Spleen (tissue), 11 donors: ENCODE measurements around the gene KIAA2012. TPM values are rescaled to one million over a fixed set of nuclear protein-coding genes. Genes with fewer than 3 reads are reported as not detected.

ENCODE experiments used
- DNase-seq: peaks from one replicate; pipeline ENCODE4 v3.0.0-alpha.2; 2020
- H3K27ac ChIP-seq, 8 donors: fragments of 200-600 bp; sonication (generic) in 7 of 8; 1 replicate in 4 of 8; 2 replicates in 4 of 8; pipeline versions ENCODE4 v1.5.0 to v1.8.0; 2016 to 2021; ENCODE audit warnings: inconsistent platforms in 4 of 8, mild to moderate bottlenecking in 4 of 8, moderate library complexity in 1 of 8
- H3K27me3 ChIP-seq, 7 donors: fragments of 200-600 bp; sonication (generic) in 6 of 7; replicated peaks in 1 of 7; 1 replicate in 4 of 7; 2 replicates in 3 of 7; pipeline versions ENCODE4 v1.5.0 to v1.8.0; 2016 to 2021; ENCODE audit warnings: inconsistent platforms in 3 of 7, mild to moderate bottlenecking in 1 of 7
- H3K36me3 ChIP-seq, 6 donors: fragments of 200-600 bp; sonication (generic) in 5 of 6; 1 replicate in 4 of 6; 2 replicates in 2 of 6; pipeline versions ENCODE4 v1.5.0 to v1.8.0; 2016 to 2021; ENCODE audit warnings: inconsistent platforms in 2 of 6
- H3K4me1 ChIP-seq, 6 donors: fragments of 200-600 bp; sonication (generic) in 5 of 6; 1 replicate in 3 of 6; 2 replicates in 3 of 6; pipeline versions ENCODE4 v1.5.0 to v1.8.0; 2016 to 2021; ENCODE audit warnings: inconsistent platforms in 3 of 6
- H3K4me3 ChIP-seq, 8 donors: fragments of 200-600 bp; sonication (generic) in 7 of 8; 1 replicate in 4 of 8; 2 replicates in 4 of 8; pipeline versions ENCODE4 v1.5.0 to v1.8.0; 2016 to 2021; ENCODE audit warnings: inconsistent platforms in 4 of 8, mild to moderate bottlenecking in 4 of 8, moderate library complexity in 2 of 8
- H3K9me3 ChIP-seq, 8 donors: fragments of 200-600 bp; sonication (generic) in 7 of 8; 1 replicate in 4 of 8; 2 replicates in 4 of 8; pipeline versions ENCODE4 v1.5.0 to v1.8.0; 2016 to 2021; ENCODE audit warnings: inconsistent platforms in 4 of 8
- POLR2A ChIP-seq, 3 donors: fragments of 450-650 bp; IDR thresholded peaks; one replicate each; pipeline ENCODE4 v1.5.1; 2017; ENCODE audit warnings: antibody characterized with exemption in 3 of 3, mild to moderate bottlenecking in 1 of 3
- POLR2AphosphoS5 ChIP-seq, 3 donors: sonication (generic); formaldehyde crosslinking; IDR thresholded peaks; one replicate each; pipeline ENCODE4 v1.5.1; 2017; ENCODE audit warnings: antibody characterized with exemption in 3 of 3
- WGBS, 5 donors: extraction: QIAGEN DNeasy Blood & Tissue Kit in 3 of 5; methylation state at CpG; one replicate each; pipeline versions ENCODE4 v1.1.5 to v1.1.7; 2013 to 2018; 5-methylcytosine and 5-hydroxymethylcytosine counted together
- intact Hi-C: fragments of 100-400 bp; cut with DNase I; formaldehyde crosslinking; loops from one replicate; pipeline ENCODE4 v1.15.0; 2023; ENCODE audit warnings: low total_unique reads
- polyA plus RNA-seq, 3 donors: library from polyadenylated mRNA; stranded (reverse); fragments of 200-250 nt; gene quantifications; one replicate each; pipeline ENCODE4 v1.2.1, GENCODE V29; 2013
- total RNA-seq, 7 donors: library from RNA; depleted of rRNA in 3 of 7; stranded (reverse); fragments of >200 nt in 3 of 7; fragmentation: NEBNext Ultra II Directional in 4 of 7; extraction: Animal tissue kit (Norgen Biotek cat#: 25700) in 4 of 7; gene quantifications; one replicate each; pipeline versions ENCODE4 v1.1.0 to v1.2.1, GENCODE V29; 2016 to 2021
- TF ChIP-seq, protein P1 (sequence below), 11 experiments: fragments of 200-600 bp in 7 of 11; fragments of 450-650 bp in 4 of 11; sonication (generic) in 4 of 11; IDR thresholded peaks in 8 of 11; conservative IDR thresholded peaks in 3 of 11; 1 replicate in 7 of 11; 2 replicates in 4 of 11; pipeline versions ENCODE4 v1.4.0 to v1.8.0; 2016 to 2021; ENCODE audit warnings: antibody characterized with exemption in 11 of 11, inconsistent platforms in 4 of 11, mild to moderate bottlenecking in 1 of 11
- donor health status: healthy with polysubstance abuse.
- donor health status: DM: no; HTN: no; CAD: no; lungs with moderate emphysema.
- donor health status: DM: no; HTN: no; CAD: no.
- donor health status: Bipolar disorder and iron deficiency.
- donor health status: healthy.
- donor health status: DM: no; HTN: no; CAD: no.
- donor health status: DM: yes; HTN: yes; CAD: no.

Gene KIAA2012
- total and polyA plus RNA-seq, 10 donors, result not detected

DNA sequence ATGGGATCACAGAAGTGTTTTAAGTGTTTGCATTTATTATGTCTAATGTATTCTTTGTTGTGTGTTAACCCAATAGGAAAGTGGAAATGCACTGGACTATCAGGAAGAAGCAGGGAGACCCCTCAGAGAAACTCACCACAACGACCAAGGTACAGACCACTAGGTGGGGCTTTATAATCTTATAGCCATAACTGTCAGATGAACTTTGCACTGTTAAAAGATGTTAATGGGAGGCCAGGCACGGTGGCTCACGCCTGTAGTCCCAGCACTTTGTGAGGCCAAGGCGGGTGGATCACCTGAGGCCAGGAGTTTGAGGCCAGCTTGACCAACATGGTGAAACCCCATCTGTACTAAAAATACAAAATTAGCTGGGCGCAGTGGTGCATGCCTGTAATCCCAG, 92.2 kb downstream of the KIAA2012 start:
- Histone ChIP-seq H3K4me1 (no peaks in the 10 kb centered on the region), H3K36me3 (no peaks in the 10 kb centered on the region), H3K27me3 (peaks cover 0 to 10% (median 0%) of the 10 kb centered on the region in 7 donors), H3K4me3 (no peak overlapping the region), H3K27ac (no peak overlapping the region), H3K9me3 (no peaks in the 10 kb centered on the region)
- 80 to 89% (median 86%) methylated on average over 5 of the region's 5 CpGs for WGBS, 5 donors
- intact Hi-C loops, result no loop called here
- no peak for DNase-seq
- no peak for TF ChIP-seq POLR2AphosphoS5 (IDR thresholded peaks at IDR 0.05)
- TF ChIP-seq POLR2A (IDR thresholded peaks at IDR 0.05), result no peak
- TF ChIP-seq, protein P1, sequence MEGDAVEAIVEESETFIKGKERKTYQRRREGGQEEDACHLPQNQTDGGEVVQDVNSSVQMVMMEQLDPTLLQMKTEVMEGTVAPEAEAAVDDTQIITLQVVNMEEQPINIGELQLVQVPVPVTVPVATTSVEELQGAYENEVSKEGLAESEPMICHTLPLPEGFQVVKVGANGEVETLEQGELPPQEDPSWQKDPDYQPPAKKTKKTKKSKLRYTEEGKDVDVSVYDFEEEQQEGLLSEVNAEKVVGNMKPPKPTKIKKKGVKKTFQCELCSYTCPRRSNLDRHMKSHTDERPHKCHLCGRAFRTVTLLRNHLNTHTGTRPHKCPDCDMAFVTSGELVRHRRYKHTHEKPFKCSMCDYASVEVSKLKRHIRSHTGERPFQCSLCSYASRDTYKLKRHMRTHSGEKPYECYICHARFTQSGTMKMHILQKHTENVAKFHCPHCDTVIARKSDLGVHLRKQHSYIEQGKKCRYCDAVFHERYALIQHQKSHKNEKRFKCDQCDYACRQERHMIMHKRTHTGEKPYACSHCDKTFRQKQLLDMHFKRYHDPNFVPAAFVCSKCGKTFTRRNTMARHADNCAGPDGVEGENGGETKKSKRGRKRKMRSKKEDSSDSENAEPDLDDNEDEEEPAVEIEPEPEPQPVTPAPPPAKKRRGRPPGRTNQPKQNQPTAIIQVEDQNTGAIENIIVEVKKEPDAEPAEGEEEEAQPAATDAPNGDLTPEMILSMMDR (IDR thresholded peaks at IDR 0.05 in 8 of 11, conservative IDR thresholded peaks at IDR 0.05 in 3 of 11), result no peak

DNA sequence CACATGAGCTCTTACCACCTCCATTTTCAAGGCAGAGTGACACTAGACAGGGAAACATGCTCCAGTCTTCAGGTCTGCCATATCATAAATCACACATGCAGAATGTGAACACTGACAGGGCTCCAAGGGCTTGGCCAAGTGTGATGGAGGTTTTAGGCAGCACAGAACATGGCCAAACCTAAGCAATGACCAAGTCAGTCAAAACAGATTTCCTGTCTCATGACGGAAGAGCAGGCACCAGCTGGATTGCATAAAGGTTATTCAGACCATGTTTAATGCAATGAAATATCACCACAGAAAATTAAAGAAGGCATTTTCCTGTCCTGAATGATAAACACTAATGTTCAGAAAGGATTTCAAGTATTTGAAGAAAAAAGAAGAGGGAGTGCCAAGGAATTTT, 92.9 kb downstream of the KIAA2012 start:
- DNase-seq, result no peak
- Histone ChIP-seq H3K27me3 (peaks cover 0 to 17% (median 0%) of the 10 kb centered on the region in 7 donors), H3K4me1 (no peaks in the 10 kb centered on the region), H3K9me3 (no peaks in the 10 kb centered on the region), H3K27ac (no peak overlapping the region), H3K36me3 (no peaks in the 10 kb centered on the region), H3K4me3 (no peak overlapping the region)
- TF ChIP-seq POLR2A (IDR thresholded peaks at IDR 0.05) (no peak), POLR2AphosphoS5 (IDR thresholded peaks at IDR 0.05) (no peak)
- TF ChIP-seq, protein P1 (IDR thresholded peaks at IDR 0.05 in 8 of 11, conservative IDR thresholded peaks at IDR 0.05 in 3 of 11), result no peak
- intact Hi-C loops, result no loop called here
- WGBS, 5 donors, result 12 to 48% (median 41%) methylated on average over 1 of the region's 1 CpG

DNA sequence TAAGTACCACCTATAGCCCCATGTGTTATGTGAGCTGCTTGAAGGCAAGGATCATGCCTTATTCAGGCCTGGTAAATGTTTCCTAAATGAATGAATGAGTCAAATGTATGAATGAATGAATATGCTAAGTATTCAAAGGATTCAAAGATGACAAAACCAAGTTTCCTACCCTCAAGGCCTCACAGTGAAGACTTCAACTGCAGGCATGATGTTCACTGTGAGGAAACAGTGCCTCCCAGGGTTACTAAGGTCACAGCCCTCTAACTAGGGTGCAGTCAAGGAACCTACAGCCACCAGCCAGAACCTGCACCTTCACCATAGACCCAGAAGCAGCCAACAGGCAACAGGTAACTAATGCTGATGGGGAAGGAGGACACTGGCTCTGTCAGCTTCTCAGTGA, 96.1 kb downstream of the KIAA2012 start:
- Histone ChIP-seq H3K27ac (no peak overlapping the region), H3K27me3 (peaks cover 0 to 27% (median 4%) of the 10 kb centered on the region in 7 donors), H3K36me3 (no peaks in the 10 kb centered on the region), H3K4me1 (peaks cover 0 to 15% (median 7%) of the 10 kb centered on the region in 6 donors), H3K9me3 (no peaks in the 10 kb centered on the region), H3K4me3 (no peak overlapping the region)
- intact Hi-C loops, result no loop called here
- no peak for DNase-seq
- TF ChIP-seq, protein P1 (IDR thresholded peaks at IDR 0.05 in 8 of 11, conservative IDR thresholded peaks at IDR 0.05 in 3 of 11), result no peak
- no peak for TF ChIP-seq POLR2AphosphoS5 (IDR thresholded peaks at IDR 0.05)
- no peak for TF ChIP-seq POLR2A (IDR thresholded peaks at IDR 0.05)

DNA sequence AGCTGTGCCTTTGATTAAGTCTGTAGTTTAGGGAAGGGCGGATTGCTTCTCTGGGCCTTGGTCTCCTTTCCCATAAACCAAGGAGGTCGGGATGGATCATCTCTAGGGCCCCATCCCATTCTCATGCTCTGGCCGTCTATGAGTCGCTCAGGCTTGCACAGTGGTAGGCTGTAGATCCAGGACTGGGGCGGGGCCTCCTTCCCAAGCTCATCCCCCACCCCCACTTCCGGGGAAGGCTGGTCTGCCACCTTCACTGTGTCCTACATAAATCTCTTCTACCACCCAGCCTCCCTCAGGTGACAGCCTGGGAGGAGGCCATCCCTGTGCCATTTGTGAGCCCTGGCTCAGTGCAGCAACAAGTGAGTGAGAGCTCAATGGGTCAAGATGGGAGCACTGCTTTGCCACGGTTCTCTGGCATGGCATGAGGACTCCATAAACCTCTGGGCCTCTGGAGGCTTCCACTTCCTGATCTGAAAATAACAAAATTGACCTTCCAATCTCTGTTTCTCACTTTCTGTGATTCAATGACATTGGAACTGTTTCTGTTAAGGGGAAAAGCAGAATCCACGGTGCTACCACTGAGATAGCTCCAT, 96.9 kb downstream of the KIAA2012 start:
- Histone ChIP-seq H3K9me3 (no peaks in the 10 kb centered on the region), H3K4me1 (peaks cover 0 to 15% (median 7%) of the 10 kb centered on the region in 6 donors), H3K27me3 (peaks cover 0 to 27% (median 4%) of the 10 kb centered on the region in 7 donors), H3K36me3 (no peaks in the 10 kb centered on the region), H3K4me3 (no peak overlapping the region), H3K27ac (no peak overlapping the region)
- 84 to 94% (median 93%) methylated on average over 7 to 8 of the region's 8 CpGs for WGBS, 5 donors
- DNase-seq, result no peak
- TF ChIP-seq POLR2A (IDR thresholded peaks at IDR 0.05), result no peak
- TF ChIP-seq, protein P1 (IDR thresholded peaks at IDR 0.05 in 8 of 11, conservative IDR thresholded peaks at IDR 0.05 in 3 of 11), result no peak
- no peak for TF ChIP-seq POLR2AphosphoS5 (IDR thresholded peaks at IDR 0.05)
- intact Hi-C loops, result no loop called here
